ENCODE results near the gene AMOT.

Gene AMOT

DNA sequence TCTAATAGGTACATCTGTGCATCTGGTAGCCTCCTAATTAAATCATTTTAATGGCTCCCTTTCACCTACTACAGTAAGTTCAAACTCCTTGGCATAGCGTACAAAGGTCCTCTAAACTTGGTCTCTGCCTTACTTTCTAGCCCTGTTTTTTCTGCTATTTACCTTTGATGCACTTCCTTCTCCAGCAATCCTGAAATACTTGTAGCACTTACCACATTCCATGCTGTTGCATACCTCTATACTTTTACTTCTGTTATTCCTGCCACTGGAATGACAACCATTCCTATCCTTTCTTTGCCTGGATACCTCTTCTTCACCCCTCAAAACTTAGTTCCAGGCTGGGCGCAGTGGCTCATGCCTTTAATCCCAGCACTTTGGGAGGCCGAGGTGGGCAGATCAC lies 104.3 kb downstream of the AMOT start:
- no peak for DNase-seq

DNA sequence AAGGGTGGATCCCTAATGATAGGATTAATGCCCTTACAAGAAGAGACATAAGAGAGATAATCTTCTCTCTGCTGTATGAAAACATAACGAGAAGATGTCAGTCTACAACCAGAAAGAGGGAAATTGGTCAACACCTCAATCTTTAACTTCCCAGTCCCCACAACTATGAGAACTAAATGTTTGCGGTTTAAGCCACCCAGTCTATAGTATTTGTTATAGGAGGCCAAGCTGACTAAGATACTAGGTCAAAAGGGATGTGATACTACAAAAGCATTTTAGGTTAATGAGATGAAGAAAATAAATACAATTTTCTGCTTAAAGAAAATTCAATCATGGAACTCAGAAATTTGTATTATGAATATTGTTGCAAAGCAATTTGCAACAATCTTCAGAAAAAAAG lies 105.5 kb downstream of the AMOT start:
- no peak for DNase-seq

DNA sequence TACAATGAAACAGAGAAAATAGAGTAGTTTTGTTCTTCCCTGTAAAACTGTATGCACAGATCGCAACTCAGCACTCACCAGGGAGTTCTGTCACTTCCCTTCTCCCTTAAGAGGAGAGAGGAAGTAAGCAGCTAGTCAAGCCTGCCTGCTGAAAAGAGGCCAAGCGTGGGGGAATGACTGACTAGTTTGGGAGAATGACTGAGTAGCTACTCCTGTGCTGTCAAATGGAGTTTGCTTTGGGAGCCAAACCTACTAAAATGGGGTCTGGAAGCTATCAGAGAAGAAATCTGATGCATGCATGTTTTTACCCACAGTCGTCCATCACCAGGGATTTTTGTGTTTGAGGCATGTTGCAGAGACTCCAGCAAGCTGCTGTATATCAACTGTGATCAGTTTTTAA lies 106.3 kb downstream of the AMOT start:
- no peak for DNase-seq

DNA sequence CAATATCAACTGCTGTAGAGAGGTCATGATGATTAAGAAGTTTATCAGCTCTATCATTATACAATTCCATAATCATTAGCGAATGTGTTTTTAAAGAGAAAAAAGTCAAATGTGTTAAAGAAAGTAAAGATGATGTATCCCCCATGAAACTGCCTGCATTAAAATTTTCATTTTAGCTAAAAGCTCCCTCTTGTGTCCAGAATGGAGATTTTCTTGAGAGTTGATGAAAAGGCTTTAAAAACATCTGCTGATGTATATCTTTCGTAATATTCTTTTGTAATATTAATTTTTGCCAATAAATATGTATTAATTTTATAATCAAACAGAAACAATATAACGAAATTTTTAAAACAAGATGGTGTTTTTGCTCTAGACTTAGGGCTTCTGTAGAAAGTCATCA lies 108.8 kb downstream of the AMOT start:
- no peak for DNase-seq
